Panc1 (cell line): Measurements from ENCODE around the gene CCL26. TPM values are rescaled to one million over a fixed set of nuclear protein-coding genes. Genes with fewer than 3 reads are reported as not detected.

Experiments used
- ATAC-seq: fragments of 200-7000 bp; cut with Tn5 transposase; 2 replicates; pipeline ENCODE4 v1.9.1; 2020; ENCODE audit warnings: mild to moderate bottlenecking, moderate library complexity
- BruUV-seq: library from RNA; stranded (reverse); fragments of 400-500 nt; replicated peaks from 2 replicates; lab custom pipeline; 2021; lab: Mats Ljungman, UMichigan
- CTCF ChIA-PET: fragments of 300-600 bp; sonication (Branson Sonifier 250); formaldehyde crosslinking; loops from one replicate; lab custom pipeline; 2022; ENCODE audit warnings: antibody characterized with exemption; lab: Charles Lee
- POLR2A ChIA-PET: fragments of 300-600 bp; sonication (Branson Sonifier 250); formaldehyde crosslinking; loops from one replicate; lab custom pipeline; 2022; ENCODE audit warnings: antibody characterized with exemption; lab: Charles Lee
- DNase-seq: peaks from one replicate; pipeline ENCODE4 v3.0.0-alpha.2; 2010; ENCODE audit warnings: low read depth, low spot score
- H3K27ac ChIP-seq: 2 replicates; pipeline ENCODE4 v1.5.1; 2011; ENCODE audit warnings: mild to moderate bottlenecking, low read length, inconsistent platforms
- H3K27me3 ChIP-seq: fragments of 200-500 bp; sonication (Bioruptor generic); 2 replicates; pipeline ENCODE4 v1.6.0; 2014; ENCODE audit warnings: low read length, inconsistent platforms; ENCODE audit not compliant: control insufficient read depth, insufficient read depth
- H3K36me3 ChIP-seq: fragments of 200-500 bp; sonication (Bioruptor generic); 2 replicates; pipeline ENCODE4 v1.5.1; 2014; ENCODE audit warnings: inconsistent platforms, mild to moderate bottlenecking, low read length, moderate library complexity; ENCODE audit not compliant: control insufficient read depth, insufficient read depth
- H3K4me1 ChIP-seq: 2 replicates; pipeline ENCODE4 v1.5.1; 2011; ENCODE audit warnings: inconsistent platforms, mild to moderate bottlenecking, low read length, moderate library complexity; ENCODE audit not compliant: control insufficient read depth, insufficient read depth
- H3K4me3 ChIP-seq, 2 experiments: 2 replicates each; pipeline ENCODE4 v1.5.1; 2011 to 2012; ENCODE audit warnings: low read depth in 2 of 2, low read length in 2 of 2, mild to moderate bottlenecking in 2 of 2, inconsistent platforms in 1 of 2, moderate library complexity in 1 of 2
- H3K9me3 ChIP-seq: fragments of 200-500 bp; sonication (Bioruptor generic); 2 replicates; pipeline ENCODE4 v1.5.1; 2014; ENCODE audit warnings: low read depth, mild to moderate bottlenecking, inconsistent platforms, low read length, moderate library complexity; ENCODE audit not compliant: control insufficient read depth, insufficient read depth
- POLR2AphosphoS5 ChIP-seq: IDR thresholded peaks from 2 replicates; pipeline ENCODE4 v1.6.1; 2012; ENCODE audit warnings: mild to moderate bottlenecking, low read depth, low read length, moderate library complexity
- SIN3A ChIP-seq: IDR thresholded peaks from 2 replicates; pipeline ENCODE4 v1.6.1; 2012; ENCODE audit warnings: low read depth, mild to moderate bottlenecking, low read length, moderate library complexity, borderline replicate concordance; ENCODE audit not compliant: insufficient read depth
- TCF7L2 ChIP-seq: IDR thresholded peaks from 2 replicates; pipeline ENCODE4 v1.6.1; 2011; ENCODE audit warnings: mild to moderate bottlenecking, low read depth, low read length, inconsistent platforms
- in situ Hi-C: cut with HindIII; loops from 2 replicates; pipeline ENCODE4 v1.10.0; 2016; ENCODE audit warnings: low sequenced_read_pairs, low pct_unique_long_range_greater_than_20kb
- intact Hi-C: fragments of 100-400 bp; cut with micrococcal nuclease; formaldehyde crosslinking; loops from one replicate; pipeline ENCODE4 v1.10.0; 2022; ENCODE audit not compliant: unreplicated experiment
- total RNA-seq: library from RNA; stranded (reverse); gene quantifications from one replicate; pipeline ENCODE4 v1.2.1, GENCODE V29; 2021; ENCODE audit not compliant: unreplicated experiment
- TF ChIP-seq, protein P1 (sequence below), 2 experiments: IDR thresholded peaks; 2 replicates each; pipeline ENCODE4 v1.6.1; 2011 to 2012; ENCODE audit warnings: low read depth in 2 of 2, control low read depth in 1 of 2, low read length in 1 of 2, mild to moderate bottlenecking in 1 of 2, moderate library complexity in 1 of 2; ENCODE audit not compliant: insufficient read depth in 1 of 2
- TF ChIP-seq, protein P2 (sequence below): fragments of 450-650 bp; IDR thresholded peaks from 2 replicates; pipeline ENCODE4 v1.5.1; 2017; ENCODE audit warnings: mild to moderate bottlenecking

Gene CCL26
- total RNA-seq, 1 experiment from 2014 or later = not detected

DNA sequence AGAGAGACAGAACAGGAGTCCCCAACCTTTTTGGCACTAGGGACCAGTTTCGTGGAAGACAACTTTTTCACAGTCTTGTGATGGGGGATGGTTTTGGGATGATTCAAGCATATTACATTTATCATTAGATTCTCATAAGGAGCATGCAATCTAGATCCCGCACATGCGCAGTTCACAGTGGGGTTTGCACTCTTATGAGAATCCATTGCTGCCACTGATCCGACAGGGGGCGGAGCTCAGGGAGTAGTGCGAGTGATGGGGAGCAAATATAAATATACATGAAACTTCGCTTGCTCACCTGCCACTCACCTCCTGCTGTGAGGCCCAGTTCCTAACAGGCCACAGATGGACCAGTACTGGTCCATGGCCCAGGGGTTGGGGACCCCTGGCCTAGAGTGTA is 14.2 kb downstream of the CCL26 start:
- ATAC-seq = no peak
- no peak for DNase-seq
- Histone ChIP-seq H3K27ac (no peak overlapping the region), H3K4me1 (no peaks in the 10 kb centered on the region), H3K4me3 (no peak overlapping the region), H3K9me3 (no peaks in the 10 kb centered on the region), H3K36me3 (no peaks in the 10 kb centered on the region), H3K27me3 (no peaks in the 10 kb centered on the region)
- intact Hi-C loops (no loop called here), in situ Hi-C loops (no loop called here)
- no TSS peak for BruUV-seq
- ChIA-PET CTCF (no interaction called here), POLR2A (no interaction called here)
- TF ChIP-seq, protein P1, sequence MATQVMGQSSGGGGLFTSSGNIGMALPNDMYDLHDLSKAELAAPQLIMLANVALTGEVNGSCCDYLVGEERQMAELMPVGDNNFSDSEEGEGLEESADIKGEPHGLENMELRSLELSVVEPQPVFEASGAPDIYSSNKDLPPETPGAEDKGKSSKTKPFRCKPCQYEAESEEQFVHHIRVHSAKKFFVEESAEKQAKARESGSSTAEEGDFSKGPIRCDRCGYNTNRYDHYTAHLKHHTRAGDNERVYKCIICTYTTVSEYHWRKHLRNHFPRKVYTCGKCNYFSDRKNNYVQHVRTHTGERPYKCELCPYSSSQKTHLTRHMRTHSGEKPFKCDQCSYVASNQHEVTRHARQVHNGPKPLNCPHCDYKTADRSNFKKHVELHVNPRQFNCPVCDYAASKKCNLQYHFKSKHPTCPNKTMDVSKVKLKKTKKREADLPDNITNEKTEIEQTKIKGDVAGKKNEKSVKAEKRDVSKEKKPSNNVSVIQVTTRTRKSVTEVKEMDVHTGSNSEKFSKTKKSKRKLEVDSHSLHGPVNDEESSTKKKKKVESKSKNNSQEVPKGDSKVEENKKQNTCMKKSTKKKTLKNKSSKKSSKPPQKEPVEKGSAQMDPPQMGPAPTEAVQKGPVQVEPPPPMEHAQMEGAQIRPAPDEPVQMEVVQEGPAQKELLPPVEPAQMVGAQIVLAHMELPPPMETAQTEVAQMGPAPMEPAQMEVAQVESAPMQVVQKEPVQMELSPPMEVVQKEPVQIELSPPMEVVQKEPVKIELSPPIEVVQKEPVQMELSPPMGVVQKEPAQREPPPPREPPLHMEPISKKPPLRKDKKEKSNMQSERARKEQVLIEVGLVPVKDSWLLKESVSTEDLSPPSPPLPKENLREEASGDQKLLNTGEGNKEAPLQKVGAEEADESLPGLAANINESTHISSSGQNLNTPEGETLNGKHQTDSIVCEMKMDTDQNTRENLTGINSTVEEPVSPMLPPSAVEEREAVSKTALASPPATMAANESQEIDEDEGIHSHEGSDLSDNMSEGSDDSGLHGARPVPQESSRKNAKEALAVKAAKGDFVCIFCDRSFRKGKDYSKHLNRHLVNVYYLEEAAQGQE (IDR thresholded peaks at IDR 0.05; ENCODE audit: insufficient read depth in 1 of 2, low read depth in 2 of 2, low read length in 1 of 2) = no peak
- TF ChIP-seq POLR2AphosphoS5 (no peak), TCF7L2 (no peak), SIN3A (no peak)
- TF ChIP-seq, protein P2, sequence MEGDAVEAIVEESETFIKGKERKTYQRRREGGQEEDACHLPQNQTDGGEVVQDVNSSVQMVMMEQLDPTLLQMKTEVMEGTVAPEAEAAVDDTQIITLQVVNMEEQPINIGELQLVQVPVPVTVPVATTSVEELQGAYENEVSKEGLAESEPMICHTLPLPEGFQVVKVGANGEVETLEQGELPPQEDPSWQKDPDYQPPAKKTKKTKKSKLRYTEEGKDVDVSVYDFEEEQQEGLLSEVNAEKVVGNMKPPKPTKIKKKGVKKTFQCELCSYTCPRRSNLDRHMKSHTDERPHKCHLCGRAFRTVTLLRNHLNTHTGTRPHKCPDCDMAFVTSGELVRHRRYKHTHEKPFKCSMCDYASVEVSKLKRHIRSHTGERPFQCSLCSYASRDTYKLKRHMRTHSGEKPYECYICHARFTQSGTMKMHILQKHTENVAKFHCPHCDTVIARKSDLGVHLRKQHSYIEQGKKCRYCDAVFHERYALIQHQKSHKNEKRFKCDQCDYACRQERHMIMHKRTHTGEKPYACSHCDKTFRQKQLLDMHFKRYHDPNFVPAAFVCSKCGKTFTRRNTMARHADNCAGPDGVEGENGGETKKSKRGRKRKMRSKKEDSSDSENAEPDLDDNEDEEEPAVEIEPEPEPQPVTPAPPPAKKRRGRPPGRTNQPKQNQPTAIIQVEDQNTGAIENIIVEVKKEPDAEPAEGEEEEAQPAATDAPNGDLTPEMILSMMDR = no peak

DNA sequence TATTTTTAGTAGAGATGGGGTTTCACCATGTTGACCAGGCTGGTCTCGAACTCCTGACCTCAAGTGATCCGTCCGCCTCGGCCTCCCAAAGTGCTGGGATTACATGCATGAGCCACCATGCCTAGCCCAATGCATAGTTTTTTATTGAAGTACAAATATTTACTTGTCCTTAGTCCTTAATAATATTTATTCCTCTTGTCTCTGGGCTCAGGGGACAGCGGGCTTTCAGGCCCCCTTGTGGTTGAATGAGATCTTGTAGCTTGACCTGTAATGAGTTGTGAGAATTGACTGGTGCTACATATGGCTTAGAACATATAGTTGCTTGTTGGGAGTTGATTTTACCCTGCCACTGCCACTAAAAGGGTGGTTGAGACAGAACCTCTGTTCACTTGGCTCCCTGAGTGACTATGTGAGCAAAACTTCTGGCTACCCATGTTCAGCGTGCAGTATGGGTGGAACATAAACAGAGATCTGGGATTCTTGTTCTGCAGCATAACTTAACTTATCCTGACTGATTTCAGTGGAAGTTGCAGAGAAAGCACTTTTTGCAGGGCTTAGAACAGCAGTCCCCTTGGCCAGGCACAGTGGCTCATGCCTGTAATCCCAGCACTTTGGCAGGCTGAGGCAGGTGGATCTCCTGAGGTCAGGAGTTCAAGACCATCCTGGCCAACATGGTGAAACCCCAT is 14.9 kb downstream of the CCL26 start:
- no peak overlapping the region for H3K4me3 ChIP-seq
- ATAC-seq (peak; percentile 86), DNase-seq (no peak)
- TF ChIP-seq SIN3A = no peak
- no peak for TF ChIP-seq POLR2AphosphoS5
- TF ChIP-seq, protein P2 = peak; percentile 41
- TF ChIP-seq, protein P1 (IDR thresholded peaks at IDR 0.05; ENCODE audit: insufficient read depth in 1 of 2, low read depth in 2 of 2, low read length in 1 of 2) = no peak
- no peak for TF ChIP-seq TCF7L2
- H3K27me3 ChIP-seq = no peaks in the 10 kb centered on the region
- H3K4me1 ChIP-seq = no peaks in the 10 kb centered on the region
- POLR2A ChIA-PET = no interaction called here
- BruUV-seq = no TSS peak
- no peaks in the 10 kb centered on the region for H3K36me3 ChIP-seq
- no peaks in the 10 kb centered on the region for H3K9me3 ChIP-seq
- no peak overlapping the region for H3K27ac ChIP-seq
- in situ Hi-C loops (no loop called here), intact Hi-C loops (no loop called here)
- CTCF ChIA-PET = no interaction called here
